GM19238 (cell line): ENCODE measurements around the gene TF.

Source experiments
- DNase-seq: peaks from one replicate; pipeline ENCODE4 v3.0.0; 2011; ENCODE audit warnings: low spot score; ENCODE audit not compliant: insufficient read length

TF gene

DNA sequence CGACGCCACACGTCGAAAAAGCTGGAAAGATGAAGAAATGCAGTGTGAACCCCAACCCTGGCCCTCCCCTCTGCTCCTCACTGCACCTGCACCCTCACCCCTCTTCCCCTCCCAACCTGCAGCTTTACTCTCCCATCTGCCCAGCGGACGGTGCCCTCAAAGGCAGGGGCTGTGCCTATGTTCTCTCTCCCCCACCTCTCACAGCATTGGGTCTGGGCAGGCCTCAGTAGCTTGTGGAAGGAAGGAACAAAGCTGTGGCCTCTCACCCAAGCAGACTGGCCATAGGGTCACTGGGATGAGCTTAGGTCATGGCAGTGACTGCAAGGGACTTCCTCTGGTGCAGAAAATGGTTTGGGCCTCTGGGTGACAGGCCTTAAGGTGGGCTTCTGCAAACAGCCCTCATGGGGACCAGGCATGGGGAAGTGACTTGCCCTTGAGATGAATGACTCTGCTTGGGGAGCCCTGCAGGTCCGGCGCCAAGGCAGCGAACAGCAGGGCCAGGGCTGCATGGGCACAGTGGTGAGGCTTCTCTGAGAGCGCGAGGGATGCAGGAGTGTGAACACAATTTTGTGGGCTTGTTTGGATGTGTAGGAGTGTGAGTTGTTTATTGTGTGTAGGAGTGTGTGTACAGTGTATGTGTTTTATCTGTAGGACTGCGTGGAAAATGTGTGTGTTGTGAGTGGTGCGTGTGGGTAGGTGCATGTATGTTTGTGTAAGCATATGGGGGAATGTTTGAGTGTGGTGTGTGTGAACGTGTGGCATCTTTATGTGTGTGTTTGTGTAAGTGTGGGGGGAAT lies 88.6 kb downstream of the TF start:
- DNase-seq: no peak

DNA sequence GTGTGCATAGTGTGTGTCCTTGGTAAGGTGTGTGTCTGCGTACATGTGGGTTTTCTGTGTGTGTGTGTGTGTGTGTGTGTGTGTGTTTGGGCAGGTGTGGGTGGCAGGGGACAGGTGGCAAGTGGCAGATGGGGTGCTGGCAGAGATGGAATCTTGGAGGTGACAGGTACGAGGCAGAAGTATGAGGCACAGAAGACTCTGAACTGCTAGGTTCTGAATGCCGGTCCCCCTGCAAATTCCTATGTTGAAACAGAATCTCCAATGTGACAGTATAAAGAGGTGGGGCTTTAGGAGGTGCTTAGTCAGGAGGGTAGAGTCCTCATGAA lies 89.2 kb downstream of the TF start:
- DNase-seq: no peak

DNA sequence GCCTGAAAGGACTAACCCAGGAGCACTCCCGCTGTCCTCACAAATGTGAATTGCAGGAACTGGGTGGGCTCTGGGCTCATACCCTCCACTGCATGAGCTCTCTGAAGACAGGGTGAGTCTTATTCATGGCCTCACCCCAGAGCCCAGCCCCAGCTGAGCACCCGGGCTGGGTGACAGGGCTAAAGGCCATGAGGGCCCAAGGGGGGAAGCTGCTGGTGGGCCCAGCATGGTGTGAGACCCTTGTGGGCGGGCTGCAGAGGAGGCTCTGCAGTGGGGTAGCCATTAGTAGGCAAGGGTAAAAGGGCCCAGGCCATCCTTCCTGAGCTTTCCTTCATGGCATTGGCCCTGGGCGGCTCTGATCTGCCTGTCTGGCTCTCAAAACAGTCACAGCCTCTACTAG lies 89.8 kb downstream of the TF start:
- DNase-seq: no peak

- DNase-seq: no peak
Observed at GRCh38 chr3:133836497-133837158, 90.4 kb downstream of the TF start.

DNA sequence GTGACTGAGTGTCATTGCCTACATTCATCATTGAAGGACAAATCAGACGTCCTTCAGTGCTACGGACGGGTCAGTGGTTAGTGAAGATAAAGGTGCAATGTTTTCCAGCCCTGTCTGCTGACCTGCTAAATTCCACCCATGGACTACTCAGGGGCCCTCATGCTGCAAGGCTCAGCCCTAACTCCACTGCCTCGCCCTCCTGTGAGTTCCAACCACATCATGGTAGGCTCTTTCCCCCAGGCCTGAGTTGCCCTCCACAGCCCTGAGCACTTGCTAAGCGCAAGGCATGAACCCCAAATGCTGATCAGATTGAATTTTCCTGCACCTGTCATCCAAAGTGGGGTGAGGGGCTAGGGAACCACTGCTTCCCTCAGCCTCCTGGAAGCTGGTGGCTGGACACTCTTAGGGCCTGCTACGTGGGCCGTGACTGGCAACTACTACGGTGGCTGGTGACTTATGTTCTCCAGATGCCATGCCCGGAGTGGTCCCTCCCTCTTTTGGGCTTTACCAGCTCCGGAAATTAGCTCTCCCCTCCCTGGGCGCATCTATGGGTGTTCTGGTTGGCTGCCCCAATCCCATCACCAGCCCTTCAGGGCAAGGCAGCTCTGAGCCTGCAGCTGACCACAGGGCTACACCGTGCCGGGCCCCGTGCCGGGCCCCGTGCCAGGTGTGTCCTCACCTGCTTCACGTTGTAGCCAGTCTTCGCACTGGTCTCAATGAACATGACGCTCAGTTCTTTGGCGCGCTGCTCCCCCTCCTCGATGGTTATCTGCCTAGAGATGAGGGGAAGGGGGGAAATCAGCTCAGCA lies 91.5 kb downstream of the TF start:
- DNase-seq: no peak

- no peak for DNase-seq
Observed at GRCh38 chr3:133838296-133838789, 92.2 kb downstream of the TF start.

DNA sequence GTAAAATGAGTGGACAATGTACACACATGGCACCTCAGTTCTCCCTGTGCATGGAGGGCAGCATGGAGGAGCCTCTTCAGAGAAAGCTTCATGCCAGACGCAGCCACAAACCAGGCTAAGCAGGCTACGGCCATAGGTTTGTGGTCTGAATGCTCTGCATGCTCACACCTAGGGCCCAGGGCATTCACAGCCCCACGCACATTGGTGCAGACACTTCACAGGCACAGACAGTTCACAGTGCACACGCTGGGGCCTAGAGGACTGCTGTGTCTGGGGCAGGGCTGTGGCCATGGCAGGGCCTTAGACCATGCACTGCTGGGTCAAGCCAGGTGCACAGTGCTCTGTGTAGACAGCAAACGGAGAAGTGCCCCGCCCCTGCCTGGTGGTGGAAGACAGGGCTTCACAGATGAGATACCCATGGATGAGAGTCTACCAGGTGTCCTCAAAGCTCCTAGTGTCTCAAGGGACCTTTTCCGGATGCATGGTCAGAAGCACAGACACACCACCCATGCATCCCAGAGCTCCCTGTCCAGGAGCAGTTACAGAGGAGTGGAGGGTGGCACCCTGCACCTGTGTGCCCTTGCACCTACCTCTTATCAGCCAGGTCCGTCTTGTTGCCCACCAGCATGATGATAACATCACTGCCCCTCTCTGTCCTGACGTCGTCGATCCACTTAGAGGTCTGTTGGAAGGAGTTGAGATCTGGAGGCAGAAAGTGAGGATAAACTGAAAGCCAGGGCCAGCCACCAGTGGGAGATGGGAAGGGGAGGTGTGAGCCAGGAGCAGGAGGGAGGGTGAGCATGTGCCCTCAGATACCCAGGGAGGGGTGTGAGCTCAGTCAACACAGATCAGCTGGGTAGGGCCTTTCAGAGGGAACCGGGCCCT lies 93.0 kb downstream of the TF start:
- DNase-seq: no peak

DNA sequence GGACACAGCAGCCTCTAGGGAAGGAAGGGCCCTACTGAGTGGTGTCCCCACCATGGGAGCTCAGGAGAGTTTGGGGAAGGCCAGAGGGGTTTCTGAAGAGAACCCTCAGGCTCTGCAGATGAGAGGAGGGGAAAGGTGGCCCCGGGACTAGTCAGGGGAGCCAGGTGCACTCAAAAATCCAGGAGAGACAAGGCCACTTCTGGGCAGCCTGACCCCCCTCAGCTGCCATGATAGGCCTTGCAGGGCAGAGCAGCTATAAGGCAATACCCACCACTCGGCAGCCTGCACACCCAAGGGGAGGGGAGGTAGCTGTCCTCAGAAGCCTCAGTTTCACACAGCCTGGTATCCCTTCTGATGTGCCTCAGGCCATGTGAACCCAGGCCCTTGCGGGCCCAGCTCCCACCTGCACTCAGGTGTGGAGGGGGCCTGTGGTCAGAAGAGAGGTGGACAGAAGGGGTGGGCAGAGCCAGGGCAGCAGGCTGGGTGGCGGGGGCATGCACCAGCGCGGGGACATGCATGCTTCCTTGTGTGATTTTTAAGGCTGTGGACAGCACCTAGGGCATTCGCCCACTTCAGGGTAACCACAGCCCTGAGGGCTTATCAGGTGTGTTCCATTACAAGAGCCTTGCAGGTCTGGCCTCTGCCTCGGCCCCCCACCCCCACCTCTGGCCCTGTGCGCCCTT lies 94.0 kb downstream of the TF start:
- DNase-seq: no peak

DNA sequence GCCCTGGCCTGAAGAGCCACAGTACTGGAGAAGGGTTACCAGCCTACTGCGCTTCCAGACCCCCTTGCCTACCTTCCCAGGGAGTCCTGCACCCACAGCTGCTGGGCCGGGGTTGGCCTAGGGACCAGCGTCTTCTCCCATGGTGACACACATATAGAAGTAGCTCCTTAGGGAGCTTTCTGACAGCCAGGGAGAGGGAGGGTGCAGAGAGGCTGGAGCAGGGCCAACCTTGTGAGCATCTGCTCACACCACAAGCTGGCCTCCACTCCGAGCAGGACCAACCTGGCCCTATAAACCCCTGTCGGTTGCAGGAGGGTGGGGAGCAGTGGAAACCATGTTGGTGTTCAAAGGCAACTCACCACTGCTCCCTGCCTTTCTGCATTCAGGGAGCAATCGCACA lies 94.6 kb downstream of the TF start:
- DNase-seq: no peak

DNA sequence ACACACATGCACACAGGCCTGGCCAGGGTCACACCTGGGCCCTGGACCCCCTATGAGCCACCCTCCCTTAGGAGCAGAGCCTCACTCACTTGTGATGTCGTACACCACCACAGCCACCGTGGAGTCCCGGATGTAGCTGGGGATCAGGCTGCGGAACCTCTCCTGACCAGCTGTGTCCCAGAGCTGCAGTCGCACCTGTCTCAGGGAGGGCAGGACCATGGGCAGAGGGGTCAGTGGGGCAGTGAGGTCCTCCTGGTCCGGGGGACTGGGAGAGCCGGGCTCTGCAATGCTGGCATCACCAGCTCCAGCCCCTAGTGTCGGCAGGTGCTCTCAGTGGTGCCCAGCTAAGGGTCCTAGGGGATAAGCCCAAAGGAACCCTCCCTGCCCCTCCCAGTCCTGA lies 95.0 kb downstream of the TF start:
- DNase-seq: no peak

- no peak for DNase-seq
Observed at GRCh38 chr3:133842158-133842557, 96.0 kb downstream of the TF start.

DNA sequence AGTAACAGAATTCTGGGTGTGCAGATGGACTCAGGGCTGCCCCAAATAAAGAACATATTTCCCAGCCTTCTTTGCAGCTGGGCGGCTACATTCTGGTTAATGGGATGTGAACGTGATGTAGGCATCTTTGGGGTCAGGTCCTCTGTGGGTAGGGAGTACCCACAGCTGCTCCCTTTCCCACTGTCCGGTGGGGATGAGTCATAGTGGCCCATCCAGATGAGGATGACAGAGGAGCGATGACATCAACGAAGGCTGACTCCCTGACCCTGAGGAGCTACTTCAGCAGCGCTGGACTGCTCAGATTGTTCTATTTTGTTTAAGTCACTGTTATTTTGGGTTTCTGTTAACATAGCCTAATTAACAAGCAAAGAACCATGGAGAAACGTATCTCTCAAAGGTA lies 97.4 kb downstream of the TF start:
- no peak for DNase-seq

DNA sequence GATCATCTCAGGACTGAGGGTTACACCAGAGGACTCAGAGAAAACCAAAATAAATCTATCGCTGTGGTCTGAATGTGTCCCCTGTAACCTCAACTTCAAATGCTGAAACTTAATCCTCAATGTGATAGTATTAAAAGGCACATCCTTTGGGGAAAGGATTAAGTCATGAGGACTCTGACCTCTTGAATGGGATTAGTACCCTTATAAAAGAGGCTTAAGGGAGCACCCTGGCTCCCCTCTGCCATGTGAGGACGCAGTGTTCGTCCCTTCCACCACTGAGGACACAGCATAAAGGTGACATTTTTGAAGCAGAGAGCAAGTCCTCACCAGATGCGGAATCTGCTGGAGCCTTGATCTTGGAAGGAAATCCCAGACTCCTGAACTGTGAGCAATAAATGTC lies 98.9 kb downstream of the TF start:
- DNase-seq: no peak
